ENCODE data around the gene ERMN.

Gene ERMN

DNA sequence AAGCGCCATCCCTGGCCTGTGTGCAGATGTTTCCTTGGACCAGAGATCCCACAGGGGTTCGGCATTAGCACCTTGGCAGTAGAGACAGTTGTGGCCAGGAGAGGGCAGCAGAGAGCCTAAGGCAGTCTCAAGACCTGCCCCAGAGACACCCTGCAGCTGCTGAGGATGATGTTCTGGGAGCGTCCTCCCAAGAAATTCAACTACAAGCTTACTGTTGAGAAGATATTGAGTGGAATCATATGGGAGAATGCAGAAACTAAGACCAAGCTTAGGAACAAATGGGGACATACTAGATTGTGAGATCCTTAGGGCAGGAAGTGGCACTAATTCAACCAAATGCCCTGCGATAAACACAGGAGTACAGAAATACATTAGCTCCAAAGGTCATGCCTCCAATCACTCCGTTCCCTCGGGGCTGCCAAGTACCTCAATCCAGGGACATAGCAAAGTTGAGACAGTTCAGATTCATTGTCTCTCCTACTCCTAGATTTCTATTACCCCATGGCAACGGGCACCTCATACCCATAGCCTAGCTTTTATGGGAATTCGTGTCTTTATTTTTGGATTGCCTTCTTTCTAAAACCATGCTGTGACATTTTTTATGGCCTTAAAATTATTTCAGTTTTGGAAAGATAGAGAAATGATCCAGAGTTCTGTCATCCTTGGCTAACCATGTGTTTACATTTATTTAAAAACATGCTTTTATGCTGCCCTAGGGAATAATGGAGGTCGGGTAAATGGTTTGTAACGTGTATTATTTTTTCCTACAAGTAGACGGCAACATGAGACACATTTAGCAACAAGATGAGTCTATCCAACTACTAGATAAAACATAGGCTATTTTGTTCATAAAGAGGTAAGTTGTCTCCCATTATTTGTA, 2.2 kb upstream of the ERMN start:
- peak; percentile 89 to 92 for DNase-seq

DNA sequence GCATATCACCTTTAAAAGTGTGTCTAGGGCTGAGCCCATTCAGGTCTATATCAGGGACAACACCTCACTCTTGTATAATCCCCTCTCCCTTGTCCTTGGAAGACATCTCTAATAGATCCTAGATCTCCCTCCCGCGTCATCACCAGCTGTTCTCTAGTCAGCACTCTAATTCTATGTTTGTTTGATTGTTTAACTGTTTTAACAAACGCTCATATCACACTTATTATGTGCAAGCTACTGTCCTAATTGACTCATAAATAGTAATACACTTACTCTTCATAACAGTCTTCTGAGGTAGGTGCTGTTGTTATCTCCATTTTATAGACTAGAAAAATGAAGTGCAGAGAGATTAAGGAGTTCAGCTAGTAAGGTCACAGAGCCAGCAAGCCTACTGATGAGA, 1.6 kb upstream of the ERMN start:
- no peak for DNase-seq

DNA sequence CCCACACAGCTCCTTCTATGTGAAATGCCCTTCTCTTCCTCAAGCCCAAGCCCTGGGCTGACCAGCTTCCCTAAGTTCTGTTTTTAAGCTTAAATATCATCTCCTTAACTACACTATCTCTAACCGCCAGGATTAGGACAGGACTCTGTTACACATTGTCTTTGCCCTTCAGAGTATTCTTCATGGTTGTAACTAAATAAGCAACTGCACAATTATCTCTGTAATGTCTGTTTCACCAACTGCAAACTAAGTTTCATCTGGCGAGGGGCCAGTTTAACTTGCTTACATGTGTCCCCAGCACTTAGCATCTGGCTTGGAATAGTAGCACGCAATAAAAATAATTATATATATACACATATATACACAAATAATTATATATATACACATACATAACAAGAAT, 1.1 kb upstream of the ERMN start:
- DNase-seq: no peak

DNA sequence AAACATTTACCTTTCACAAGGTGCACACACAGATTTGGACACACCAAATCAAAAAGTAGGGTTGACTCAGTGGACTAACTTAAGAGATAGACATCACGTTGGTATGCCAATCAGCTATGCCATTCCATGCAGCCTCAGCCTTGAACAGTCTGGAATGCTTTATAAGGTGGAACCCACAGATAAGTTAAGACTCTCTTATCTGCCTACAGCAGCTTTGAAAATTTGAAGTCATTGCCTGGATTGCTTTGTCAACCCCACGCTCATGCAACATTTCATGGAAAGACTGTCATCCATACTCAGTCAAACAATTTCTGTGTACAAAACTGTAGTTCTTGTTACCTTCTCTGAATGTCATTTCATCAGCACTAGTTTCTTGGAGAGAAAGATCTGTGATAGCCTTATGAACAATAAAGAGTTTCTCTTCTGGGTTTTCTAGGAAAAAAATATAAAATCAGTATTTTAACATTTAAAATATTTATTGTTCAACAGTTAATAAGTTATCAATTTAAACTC, 1.2 kb downstream of the ERMN start:
- no peak for DNase-seq

DNA sequence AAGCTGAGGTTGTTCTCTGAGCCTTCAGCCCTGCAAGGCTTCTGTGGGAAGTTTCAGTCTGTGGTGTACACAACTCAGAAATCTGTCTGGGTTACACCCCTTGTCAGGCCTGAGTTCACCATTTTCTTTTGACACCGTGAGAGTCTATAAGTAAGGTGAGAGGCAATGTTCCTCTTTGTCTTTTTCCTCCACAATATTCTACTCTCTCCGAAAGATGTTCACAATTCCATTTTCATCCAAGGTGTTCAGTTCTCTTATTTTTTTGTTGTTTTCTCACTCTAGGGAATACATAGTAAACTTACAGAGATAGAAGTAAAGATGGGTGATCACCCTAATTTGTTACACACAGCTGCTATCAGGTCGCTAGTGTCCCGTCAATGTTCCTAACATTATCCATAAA, 3.2 kb downstream of the ERMN start:
- no peak for DNase-seq

DNA sequence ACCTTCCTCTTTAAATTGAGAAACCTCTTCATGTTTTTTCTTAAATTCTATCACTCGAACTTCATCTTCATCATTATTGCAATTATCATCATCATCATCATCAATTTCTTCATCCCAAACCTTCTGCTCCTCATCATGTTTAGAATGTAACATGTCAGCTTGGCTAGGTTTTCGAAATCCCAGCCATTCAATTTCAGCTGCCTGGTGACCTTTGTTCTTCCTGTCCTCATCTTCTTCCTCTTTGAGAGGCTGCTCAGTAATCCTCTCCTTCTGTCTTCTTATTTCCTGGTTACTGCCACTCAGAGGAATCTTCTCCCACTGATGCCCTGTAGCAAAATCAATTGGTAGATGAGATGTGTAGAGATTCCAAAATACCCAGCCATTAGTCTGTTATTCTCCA, 4.2 kb downstream of the ERMN start:
- DNase-seq: no peak

DNA sequence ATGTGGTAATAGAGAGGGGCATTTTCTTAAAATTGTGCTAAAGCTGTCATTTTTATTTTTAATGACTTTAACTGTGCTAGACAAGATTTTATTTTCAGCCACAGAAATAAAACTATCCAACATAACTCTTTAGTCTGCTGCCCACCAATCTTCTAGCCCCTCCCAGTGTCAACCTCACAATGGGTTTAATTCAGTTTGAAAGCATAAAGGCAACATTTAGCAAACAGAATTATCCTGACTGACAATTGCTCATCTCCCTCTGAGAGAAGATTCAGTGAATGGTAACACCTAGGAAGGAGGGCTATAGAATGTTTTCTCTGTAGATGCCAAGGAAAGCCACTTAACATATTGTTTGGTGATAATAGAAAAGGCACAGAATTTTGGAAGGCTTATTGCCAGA, 5.2 kb downstream of the ERMN start:
- DNase-seq: no peak

DNA sequence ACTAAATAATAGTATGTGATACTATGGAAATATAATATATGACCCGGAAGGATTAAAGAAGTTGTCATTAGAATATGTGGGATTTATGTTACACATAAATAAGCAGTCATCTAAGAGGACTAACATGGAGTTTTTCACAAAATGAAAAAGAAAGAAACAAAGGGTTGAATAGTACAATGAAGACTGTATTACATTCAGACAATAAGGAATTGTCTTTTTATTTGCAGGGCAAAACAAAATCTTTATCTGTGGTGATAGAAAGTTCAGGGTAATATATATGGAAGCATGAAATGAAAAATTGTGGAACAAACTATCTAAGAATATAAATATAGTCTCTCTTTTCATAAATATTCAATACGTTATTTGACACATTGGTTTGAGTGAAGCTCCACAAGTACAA, 5.8 kb downstream of the ERMN start:
- no peak for DNase-seq

DNA sequence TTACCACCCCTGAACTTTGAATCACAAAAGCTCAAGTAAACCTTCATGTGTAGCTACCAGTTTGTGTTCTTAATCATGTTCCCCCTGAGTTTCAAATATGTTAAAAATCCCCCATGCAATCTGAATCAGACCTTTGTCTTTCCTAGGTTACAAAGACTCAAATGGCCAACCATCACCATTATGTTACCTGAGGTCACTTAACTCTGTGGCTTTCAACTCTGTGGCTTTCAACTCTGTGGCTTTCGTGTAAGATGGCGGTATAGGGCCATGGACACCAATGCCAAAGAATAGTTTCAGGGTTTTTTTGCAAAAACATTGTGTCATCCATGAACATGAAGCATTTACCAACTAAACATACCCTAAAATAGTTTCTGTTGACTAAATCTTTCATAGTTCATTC, 6.7 kb downstream of the ERMN start:
- DNase-seq: no peak

DNA sequence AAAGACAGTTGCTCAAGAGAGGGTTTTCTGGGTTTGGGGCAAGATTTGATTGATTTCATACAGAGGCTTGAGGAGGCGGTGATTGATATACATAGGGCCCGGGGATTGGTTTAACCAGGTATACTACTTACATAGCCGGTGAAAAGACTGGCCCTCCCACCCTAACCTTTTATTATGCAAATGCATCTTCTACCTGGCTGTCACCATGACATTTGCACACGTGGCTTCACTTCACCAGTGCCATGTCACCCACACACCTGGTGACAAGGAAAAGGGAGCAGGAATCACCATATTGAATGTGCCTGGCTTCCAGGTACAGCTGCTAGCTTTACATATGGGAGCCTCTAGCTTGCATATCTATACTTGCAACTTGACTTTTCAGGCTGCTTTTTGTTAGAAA, 9.7 kb downstream of the ERMN start:
- no peak for DNase-seq

DNA sequence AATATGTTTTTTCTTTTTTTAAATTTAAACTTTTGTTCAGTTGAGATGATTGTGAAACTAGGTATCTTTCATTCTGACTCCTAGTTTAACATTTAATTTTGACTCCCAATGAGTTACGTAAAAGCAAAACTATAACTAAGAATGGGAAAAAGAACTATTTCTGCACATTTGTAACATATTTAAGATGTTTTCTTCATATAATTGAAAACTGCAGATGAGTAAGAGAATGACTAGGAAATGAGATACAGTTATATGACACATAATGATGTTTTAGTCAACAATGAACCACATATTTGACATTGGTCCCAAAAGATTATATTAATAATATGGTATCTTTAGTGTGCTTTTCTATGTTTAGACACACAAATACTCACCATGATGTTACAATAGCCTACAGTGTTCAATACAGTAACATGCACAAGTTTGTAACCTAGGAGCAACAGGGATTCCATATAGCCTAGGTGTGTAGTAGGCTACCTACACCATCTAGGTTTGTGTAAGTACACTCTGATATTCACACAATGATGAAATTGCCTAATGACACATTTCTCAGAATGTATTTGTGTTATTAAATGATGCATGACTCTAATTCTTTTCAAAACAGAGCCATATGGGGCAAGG, 12.6 kb downstream of the ERMN start:
- no peak for DNase-seq

DNA sequence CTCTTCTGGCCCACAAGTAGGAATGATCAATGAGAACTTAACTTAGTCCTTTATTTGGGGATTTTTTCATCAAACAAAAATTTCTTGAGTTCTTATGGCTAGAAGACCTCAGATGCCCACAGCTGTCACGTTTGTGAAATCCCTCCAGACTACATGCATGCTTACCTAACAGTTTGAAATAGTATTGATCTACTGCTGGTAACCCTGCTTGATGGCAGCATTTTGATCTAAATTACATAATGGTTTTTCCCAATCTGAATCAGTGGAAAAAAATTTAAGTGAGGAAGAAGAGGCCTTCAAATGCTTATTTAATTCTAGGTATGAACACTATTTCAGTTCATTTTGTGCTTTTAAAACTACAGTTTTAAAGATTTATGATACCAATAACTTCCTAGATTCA, 13.9 kb downstream of the ERMN start:
- no peak for DNase-seq

DNA sequence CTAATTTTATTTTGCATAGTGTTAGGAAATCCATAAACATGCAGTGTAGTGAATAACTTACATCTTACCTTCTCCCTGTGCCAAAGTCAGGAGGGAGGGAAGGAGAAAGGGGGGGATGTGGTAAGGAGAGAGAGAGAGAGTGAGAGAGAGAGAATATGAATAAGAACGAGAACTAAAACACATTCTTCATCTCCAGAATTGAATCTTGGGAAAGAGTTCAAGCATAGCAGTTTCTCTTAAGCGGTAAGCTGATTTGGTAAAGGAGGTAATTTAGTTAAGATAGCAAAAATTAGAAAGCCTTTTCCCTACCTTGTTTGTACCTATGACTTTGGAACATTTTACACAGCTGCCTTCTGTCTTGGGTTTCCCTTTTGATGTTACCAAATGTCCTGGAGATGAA, 15.7 kb downstream of the ERMN start:
- no peak for DNase-seq

DNA sequence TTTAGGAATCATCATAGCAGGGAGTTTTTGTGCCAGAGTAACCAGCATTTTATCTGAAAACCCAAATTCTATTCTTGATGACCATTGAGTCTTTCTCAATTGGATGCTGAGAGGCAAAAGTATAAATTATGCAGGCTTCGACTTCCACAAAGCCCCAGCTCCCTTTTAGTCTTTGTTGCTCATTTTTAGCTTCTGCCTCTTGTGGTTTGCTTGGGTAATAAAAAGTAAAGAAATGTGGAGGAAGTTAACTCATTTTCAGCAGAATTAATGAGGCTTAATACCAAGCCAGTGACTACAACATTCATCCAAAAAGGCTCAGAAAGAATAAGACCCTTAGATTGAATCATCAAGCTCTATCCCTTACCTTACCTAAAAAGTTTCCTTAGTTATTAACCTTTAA, 18.6 kb downstream of the ERMN start:
- no peak for DNase-seq

DNA sequence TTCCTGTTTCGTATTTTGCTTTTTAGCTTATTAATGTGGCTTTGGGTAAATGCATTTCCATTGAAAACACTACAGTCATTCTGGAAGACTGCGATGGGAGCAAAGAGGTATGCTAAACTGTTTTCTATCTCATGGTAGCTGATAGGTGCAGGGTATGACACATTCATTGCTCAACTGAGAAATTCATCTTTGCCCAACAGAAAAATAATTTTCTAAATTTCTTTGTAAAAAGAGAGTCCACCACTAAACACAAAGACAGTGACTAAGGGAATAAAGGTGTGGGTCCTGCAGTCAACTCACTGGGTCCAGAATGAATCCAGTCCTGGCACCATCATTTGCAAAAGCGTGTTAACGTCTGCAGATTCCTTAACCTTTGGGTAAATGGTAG, 19.9 kb downstream of the ERMN start:
- no peak for DNase-seq

DNA sequence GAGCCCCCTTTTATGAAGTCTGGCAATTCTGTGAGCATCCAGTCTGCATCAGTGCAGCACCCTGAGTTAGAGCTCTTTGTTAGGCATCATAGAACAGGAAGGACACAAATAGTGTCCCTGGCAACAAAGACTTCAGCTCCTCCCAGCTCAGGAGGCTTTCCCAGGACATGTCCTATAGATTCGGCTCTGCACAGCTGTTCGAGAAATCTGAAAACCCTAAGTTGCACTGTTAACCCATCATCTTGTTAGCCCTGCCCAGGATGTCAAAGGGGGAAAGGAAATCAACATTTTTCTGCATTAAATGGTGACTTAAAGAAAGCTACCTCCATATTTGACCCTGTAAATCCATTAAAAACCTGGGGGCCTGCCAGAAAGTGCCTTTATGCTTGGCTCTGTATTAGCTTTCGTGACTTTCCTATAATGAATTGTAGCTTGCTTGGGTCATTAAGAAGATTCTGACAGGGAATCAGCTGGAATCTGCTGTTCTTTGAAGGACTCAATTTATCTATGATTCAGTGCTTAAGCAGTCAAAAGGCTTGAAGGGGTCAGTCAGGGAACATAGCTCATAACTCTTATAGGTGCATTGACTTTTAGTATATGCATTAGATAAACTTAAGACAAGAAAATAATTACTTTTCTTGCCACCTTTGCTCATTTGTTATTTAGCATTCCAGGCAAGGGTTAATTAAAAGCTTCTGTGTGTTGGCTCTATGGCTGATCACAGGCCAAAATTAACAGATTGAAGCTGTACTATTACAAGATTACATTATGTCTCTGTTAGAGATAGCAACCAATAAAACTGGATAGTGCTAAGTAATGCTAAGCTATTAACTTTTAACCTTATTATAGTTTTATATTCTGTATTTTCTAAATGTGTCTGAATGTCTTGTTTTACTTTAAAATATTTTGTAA, 20.6 kb downstream of the ERMN start:
- DNase-seq: no peak

DNA sequence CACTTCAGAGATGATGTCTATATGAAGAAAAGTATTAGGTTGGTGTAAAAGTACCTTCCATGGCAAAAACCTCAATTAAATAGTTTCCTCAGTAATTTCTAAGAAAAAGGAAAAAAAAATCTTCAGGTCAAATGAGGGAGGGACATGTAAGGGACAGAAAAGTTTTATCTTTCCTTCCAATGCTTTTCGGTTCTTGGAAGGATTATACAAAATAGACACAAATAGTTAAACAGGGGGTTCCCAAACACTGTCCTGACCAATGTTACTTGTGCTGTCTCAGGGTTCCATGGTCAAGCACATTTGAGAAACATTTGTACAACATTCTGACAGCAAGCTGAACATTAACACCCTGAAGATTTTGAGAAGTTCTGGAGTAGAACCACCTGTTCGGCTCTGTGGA, 22.0 kb downstream of the ERMN start:
- no peak for DNase-seq

DNA sequence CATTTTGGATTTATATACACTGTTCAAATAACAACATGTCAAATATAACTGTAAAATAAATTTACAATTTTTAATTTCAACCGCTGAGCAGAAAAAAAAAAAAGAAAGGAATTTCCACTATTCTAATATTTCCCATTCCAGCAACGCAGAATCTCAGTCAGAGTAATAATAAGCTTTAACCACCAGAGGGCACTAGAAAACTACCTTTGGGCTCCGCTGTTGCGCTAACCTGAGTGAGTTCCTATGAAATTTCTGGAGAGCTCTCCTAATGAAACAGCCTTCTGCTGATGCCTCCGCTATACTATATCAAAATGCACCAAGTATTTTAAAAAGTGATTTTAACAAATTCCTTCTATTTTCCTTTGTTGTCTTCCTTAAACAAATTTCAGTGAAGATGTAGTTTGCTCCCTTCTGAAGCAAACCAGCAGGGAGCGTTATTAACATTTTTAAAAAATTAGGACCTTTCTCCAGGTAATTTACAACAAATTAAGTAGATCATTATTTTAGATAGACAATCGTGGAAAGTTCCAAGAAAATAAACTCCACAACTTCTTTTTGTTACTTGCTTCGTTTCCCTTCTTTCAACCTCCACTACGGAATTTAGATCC, 23.0 kb downstream of the ERMN start:
- peak; percentile 7 to 11 for DNase-seq

DNA sequence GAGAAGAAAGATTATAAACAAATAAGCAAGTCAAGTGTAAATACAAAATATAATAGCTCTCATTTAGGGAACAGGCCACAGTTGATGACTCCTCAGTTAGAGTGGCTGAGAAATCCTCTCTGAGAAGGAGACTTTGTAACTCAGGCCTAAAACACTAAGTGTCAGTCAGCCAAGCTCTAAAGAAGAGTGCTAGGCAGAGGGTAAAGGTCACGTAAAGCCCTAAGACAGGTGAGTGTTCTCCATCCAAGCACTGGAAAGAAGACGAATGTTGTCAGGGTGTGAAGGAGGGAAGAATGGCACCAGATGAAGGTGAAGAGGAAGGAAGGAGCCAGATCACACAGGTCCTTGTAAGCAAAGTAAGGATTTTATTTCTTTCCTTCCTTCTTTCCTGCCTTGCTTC, 24.3 kb downstream of the ERMN start:
- no peak for DNase-seq

DNA sequence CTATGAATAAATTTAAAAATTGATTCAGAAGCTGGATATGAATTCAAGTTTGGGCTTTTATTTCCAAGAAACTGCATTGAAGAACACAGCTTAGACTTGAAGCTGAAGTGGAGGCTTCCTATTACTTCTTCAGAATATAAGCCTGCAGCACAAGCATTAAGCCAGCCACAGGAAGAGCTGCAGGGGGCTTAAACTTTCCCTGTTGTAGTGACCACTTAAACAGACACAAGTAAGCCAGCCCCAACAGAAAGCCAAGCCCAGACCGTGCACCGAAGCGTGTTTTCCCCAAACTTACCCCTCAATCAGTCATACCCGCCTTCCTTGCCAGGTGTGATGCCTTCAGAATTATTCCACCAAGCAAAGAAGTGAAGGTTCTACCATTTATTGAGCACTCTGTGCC, 28.7 kb downstream of the ERMN start:
- no peak for DNase-seq

DNA sequence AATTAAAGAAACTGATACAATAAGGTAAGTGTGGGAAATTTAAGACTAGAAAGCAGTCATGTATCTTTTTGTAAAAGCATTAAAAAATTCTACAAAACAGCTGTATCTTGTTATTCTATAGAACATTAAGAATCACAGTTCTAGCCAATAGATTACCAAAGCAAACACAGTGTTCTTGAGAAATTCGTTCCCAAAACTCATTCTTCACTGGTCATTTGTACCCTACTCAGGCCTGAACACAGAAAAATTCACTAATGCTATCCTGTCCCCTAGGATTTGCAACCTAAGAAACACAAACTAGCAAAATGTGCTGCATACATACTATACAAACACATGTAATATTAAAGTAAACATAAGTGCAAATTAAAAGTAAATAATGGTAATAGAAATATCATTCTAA, 29.1 kb downstream of the ERMN start:
- DNase-seq: no peak

DNA sequence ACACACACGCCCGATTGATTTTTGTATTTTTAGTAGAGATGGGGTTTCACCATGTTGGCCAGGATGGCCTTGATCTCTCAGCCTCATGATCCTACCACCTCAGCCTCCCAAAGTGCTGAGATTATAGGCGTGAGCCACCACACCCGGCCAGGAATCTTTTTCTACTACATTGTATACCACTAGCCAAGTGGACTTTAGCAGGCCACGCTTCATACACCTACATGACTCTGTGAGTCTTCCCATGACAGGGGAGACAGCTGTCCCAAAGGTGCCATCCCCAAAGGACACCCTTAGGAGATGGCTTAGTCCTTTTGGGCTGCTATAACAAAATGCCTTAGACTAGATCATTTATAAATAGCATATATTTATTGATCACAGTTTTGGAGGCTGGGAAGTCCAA, 32.8 kb downstream of the ERMN start:
- no peak for DNase-seq

DNA sequence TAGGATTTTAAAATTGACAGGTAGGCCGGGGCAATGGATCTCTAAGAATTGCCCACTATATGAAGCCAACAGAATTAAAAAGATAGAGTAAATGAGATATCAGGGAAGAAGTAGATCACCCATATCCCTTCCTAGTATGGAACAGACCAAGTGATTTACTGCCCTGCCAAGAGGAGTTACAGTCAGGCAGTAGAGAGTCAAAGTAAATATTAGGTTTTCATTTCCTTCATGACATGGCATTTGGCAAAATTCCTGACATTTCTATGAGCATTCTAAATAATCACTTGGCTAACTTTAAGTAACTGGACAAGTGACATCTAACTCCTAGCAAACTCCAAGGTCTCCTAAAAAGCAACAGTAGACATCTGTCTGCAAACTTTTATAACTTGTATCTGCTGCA, 34.6 kb downstream of the ERMN start:
- DNase-seq: no peak
